ENCODE data around the gene TREML4.

The TREML4 gene

DNA sequence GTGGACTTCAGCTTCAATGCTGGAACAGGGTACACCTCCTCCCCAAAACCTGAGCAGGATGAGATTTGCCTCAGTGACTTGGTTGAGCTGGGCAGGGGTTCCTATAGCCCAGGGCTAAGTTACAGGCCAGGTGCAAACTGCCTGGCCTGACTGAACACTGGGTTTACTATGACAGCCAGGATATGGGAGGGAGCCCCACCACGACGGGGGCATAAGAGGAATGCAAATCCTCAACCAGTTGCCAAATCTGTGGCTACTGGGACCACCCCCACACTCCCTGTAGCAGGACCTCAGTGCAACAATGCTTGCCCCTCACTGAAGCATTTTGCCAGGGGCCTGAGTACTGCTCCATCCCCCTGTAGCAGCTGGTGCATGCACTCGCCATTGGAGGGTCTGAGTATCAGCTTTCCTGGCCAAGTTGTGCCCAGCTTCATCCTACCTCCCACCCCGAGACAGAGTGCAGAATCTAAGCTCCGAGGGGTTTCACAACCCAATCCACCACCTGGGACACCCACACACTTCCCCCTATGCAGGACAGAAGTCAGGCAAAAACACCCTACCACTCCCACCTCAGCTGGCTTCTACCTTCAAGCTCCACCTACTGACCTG, 27.6 kb downstream of the TREML4 start:
- DNase-seq = no peak

DNA sequence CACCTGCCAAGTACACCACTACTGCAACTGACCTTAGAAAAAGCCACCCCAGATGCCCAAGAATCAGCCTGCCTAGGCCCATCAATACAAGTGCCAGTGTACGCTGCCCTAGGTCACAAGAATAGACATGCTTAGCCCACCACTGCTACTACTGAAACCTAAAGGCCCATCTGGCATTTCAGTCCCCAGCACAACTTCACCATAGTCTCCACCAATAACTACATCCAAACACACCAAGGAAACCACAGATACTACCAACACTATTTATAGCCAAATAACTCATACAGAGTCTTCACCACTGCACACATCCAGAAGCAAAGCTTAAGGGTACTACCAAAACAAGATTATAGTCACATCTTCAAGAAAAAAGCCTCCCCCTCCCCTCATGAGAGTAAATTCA, 28.2 kb downstream of the TREML4 start:
- DNase-seq = no peak

DNA sequence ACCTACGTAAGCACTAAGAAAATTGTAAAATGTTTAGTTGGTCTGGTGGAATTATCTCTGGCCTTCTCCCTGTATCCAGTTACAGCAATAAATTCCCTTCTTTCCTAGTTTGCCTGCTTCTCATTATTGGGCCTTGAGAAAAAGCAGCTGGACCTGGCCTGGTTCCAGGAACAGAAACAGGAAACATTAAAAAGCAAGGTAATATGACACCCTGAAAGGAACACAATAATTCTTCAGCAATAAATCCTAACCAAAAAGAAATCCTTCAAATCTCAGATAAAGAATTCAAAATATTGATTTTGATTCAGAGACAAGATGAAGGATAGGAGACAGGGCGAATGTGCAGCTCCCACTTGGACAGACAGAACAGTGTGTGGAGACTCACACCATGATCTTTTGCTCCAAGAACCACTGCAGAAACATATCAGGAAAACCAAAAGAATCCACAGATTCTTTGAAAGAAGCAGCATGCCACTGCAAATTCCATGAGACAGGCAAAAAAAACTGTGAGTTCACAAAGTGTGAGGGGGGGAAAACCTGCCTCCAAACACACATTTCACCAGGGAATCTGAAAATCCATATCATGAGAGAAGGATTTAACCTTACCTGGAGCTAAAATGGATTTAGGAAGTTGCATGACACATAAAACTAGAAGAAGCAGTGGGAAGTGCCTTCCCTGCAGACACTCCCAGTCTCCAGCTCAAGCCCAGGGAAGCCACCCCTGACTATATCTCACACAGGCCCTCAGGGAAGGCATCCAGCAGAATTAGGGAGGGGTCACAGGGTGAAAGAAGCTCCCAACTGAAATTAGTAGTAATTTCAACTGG, 29.4 kb downstream of the TREML4 start:
- DNase-seq = no peak

DNA sequence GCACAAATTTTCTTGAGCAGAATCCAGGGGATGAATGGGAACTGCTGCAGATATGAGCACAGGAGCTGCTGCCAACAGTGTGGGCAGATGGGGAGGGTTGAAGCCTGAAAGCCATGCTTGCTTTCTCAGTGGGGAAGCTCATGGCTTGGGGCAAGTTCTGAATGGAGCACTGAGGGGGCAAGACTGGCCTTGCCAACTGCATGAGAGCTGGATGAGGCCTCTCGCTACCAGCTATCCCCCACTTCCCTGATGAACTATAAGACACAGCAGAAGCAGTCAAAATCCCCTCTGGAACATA, 30.0 kb downstream of the TREML4 start:
- no peak for DNase-seq

DNA sequence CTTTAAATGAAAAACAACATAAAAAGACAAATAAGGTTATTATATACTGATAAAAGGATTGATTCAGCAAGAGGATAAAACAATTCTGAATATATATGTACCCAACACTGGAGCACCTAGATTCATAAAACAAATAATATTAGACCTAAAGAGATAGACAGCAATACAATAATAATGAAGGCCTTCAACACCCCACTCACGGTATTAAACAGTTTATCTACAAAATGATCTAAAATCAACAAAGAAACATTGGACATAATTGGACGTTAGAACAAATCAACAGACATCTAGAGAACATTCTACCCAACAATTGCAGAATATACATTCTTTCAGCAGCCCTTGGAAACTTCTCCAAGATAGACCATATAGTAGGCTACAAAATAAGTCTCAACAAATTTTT, 34.3 kb downstream of the TREML4 start:
- no peak for DNase-seq

DNA sequence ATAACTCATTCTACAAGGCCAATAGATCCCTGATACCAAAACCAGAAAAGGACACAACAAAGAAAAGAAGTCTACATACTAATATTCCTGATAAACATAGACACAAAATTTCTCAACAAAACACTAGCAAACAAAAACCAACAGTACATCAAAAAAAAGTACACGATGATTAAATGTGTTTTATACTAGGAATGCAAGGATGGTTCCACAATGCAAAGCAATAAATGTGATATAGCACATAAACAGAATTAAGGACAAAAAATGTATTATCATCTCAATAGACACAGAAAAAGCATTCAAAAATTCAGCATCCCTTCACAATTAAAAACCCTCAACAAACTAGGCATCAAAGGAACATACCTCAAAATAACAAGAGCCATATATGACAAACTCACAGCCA, 35.1 kb downstream of the TREML4 start:
- no peak for DNase-seq

DNA sequence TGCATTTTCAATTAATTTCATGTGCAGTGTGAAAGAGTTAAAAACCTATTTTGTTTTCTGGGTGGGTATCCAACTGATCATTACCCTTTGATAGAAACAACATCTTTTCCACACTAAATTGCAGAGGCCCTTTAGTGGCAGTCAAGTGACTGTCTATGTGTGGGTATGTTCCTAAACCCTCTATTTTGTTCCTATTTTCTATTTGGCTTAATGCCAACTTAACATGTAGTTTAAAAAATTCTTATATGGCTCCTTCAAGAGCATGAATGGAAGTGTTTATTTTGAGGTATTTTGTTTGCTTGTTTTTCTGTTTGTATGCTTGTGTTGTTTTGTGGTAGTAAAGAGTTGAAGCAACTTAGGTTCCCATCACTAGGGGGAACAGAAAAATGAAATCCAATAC, 38.4 kb downstream of the TREML4 start:
- no peak for DNase-seq

DNA sequence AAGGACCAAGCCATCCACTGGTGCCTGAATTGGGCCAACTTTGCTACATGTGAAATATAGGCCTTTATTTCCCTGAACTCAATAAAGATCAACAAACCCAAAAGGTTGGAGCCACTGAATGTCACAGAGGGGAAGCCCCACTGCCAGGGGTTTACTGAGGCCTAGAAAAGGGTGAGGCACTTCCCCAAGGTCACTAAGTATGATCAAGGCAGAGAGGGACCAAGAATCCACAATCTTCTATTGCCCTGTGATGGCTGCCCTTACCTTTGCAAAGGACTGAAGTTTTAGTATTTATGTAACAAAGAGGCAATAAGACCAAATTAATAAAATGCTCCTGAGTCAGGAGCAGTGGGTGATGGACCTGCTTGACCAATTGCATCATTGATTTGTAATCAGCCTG, 40.3 kb downstream of the TREML4 start:
- no peak for DNase-seq

DNA sequence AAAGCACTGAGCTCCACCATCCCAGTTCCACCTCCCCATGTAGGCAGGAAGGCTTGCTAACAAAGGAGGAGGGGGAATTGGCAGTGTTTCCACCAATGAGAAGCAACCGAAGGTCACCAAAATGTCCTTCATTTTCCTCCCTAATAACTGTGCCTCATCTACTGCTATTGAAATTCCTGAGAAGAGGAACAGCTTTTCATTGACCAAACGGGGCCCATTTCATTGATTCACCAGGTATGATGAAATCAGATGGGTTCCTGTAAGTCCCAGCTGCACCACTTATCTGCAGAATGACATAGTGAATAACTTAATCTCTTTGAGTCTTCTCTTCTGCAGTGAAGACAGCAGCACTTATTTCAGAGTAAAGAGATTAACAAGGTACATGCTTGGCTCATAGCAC, 41.0 kb downstream of the TREML4 start:
- DNase-seq = no peak

DNA sequence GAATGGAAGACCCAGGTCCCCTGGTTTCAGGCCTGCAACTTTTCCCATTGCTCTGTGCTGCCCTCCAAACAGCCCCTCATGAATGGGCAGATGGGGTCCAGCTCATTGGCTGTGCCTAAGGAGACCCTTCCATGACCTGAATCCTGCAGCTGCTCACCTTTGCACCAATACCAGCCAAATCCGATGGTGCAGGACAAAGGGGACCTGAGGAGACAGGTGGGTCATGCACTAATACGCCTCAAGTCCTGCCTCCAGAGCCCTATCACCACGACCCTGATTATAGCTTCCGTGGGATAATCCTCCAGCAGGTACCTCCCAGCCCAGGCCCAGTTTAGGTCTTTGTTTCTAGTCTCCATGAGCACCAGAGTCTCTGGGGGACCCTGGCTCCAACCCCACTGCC, 41.6 kb downstream of the TREML4 start:
- no peak for DNase-seq

DNA sequence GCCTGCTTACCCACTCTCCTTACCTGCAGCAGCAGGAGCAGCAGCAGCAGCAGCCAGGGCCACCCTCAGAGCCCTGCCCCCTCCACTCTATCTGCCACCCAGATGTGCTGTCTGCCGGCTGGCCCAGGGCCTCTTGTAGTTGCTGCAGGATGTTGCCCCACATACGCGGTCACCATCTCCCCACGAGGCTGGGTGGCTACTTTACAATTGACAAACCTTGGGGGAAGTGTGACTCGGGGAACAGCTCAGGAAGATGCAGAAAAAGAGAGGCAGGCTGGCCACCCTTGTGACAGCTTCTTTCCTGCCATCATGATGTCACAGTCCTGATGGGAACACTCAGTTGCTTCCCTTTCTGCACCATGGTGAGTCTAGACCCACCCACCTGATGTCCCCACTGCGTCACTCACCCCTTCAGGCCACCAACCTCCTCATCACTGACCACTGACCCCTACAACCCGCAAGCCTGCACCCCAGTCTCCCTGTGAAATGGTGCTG, 43.8 kb downstream of the TREML4 start:
- DNase-seq = peak; percentile 92

DNA sequence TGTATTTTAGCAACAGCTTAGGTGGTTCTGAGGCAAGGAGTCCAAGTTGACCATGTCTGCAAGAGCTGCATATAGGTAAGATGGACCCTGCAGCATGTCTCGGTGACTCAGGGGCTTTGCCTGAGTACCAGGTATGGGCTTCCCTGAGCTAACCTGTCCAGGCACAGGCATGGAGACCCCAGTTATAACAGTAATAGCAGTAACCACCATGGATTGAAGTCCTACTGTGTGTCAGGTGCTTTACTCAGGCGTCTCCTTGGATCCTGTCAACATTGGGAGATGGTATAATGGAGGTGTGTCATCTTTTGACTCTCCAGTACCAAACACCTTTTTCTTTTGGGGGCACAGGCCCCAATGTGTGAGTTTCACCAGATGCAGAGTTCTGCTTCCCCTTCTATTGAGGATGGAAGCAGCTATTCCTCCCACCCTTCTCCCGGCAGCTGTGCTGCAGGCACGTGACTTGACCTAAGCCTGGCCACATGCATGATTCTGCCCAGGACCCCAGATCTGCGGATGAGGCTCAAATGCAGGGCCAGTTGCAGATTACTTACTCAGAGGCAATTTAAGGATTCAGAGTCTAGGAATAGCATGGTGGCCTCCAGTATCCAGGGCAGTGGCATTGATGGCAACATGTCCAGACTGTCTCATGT, 44.6 kb downstream of the TREML4 start:
- DNase-seq = no peak

DNA sequence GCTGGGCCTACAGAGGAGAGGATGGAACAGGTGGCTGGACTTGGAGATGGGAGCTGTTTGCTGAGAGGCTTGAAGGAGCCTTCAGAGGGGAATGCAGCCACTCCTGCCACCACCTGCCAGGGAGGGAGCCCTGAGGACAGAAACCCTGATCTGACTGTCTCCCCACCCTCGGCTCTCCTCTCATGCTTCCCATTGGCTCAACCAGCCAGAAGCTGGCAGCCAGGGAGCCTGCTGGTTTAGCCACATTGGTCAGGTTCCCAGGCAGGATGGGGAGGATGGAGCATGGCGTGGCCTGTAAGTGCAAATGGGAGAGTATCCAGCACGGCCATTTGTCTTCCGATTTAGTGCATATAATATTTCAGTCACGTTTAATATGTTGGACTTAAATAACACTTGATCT, 45.6 kb downstream of the TREML4 start:
- DNase-seq = no peak

DNA sequence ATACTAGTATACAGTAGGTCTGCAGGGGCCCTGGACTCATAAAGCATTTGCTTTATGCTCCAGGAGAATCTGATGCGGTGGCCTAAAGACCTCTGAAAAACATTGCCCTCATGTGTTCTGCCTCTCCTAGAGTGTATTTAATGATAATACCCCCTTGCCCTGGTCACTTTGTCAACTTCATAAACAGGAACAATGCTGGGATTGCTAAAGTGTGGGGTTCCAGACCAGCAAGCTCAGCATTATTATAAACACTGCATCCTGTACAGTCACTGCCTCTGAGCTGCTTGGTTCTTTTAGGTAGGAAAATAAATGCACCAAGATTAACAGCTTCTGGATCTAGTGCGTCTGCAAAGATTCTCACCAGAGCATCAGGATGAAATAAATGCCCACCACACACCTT, 46.1 kb downstream of the TREML4 start:
- peak; percentile 46 for DNase-seq

DNA sequence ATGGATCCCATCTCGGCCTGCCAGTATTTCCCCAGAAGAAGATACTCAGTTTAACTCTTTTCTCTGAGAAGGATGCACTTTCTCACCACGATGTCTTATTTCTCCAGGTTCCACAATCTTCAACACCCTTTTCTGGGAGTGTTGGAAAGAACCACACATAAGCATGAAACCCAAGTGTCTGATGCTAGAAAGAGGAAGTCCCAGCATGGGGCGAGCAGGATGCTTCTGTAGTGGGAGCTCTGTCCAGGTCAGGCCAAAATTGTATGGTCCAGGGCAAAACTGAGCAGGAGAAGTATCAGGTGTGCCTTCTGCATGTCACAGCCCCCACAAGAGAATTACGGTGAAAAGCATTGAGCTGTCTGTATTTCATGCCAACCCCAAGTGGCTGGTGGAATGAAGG, 47.3 kb downstream of the TREML4 start:
- DNase-seq = peak; percentile 33

DNA sequence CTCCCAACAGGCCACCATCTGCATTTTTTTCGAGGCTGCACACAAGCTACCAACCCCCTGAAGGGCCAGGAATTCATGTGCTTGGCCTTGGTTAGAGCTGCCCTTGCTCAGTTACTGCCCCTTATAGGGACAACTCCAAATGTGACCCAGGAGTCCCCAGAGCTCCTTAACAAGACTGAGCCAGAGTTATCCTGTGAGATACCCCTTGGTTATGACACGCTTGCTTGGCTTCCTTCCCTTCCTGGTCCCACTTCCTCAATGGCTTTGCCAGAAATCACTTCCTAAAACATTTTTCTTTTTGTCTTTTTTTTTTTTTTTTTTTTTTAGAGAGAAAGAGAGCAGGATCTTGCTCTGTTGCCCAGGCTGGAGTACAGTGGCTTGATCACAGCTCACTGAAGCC, 49.5 kb downstream of the TREML4 start:
- DNase-seq = peak; percentile 66

DNA sequence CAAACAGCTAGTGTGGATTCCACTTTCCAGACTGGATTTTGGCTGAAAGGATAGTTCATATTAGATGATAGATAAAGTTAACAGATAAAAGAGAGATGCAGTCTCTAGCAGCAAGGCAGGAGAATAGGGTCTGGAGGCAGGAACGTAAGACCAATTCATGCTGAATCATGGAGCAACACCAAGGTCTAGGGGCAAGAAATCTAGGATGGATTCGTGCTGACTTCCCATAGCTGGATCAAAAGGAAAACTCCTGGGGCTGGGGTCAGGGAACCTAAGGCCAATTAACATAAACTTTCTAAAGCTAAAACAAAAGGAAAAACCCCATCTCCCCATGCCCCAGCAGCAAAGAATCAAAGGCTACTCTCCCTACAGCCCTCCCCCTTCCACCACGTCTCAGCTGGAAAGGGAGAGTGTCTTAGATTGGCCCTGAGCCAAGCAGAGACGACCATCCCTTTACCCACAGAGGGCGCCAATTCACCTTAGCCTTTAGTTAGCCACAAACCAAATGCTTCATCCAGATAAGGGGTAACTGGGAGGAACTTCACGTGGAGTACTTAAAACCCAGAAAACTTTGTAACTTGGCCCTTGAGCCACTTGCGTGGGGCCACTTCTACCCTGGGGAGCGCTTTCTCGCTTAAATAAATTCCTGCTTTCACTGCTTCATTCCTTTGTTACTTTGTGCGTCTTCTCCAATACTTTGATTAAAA, 50.7 kb downstream of the TREML4 start:
- DNase-seq = peak; percentile 68

DNA sequence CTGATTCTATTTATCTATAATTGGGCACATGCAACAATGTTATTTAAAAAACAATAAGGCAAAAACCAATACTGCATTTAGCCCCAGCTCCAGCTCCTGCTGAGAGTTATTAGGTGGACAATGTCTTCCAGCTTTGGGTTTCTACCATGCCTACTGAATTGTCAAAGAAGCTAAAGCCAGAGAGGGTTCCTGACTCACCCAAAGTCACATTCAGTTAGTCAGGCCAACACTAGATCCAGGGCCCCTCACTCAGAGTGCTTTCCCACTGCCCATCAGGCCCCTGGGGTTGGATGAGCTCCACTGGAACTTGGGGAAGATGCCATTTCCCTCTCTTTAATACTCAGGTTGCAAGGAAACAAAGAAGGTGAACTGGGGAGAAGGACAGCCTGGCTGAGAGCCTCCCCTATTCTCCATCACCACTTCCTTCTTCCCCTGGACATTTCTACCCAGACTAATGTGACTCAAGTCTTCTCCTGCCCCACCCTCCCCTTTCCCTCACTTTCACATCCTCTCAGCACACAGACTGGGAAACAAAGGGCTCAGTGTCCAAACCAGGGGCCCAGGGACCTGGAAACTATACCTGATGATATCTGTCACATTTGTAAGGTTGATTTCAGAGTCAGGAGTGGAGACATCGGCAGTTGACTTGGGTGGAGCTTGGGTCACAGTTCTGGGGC, 52.4 kb downstream of the TREML4 start:
- peak; percentile 76 for DNase-seq

DNA sequence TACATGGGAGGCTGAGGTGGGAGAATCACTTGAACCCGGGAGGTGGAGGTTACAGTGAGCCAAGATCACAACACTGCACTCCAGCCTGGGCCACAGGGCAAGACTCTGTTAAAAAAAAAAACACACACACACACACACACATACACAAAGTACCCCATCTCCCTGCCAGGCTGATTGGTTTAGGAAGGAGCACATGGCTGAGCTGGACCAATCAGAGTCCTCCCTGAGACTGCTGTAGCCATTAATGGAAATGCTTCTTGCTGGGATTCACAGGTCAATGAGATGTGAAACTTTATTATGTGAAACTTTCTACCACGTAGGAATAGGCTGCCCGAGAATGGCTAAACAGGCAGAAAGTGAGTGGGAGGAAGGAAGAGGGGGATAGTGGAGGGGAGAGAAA, 55.5 kb downstream of the TREML4 start:
- no peak for DNase-seq

DNA sequence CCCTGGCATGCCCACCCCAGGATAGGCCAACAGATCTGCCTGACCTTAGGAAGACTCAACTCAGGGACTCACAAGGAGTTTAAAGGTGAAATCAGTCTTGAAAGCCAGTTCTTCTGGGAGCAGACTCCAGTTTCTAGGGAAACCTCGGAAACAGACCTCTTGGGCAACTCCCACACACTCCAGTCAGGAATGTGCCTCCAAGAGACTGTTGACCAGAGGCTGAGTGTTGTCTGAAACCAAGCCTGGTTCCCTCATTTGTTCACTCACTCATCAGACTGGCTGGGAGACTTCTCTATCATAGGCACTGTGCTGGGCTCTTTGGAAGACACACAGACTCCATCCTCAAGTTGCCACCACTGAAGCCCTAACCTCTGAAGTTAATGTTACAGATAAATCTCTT, 56.6 kb downstream of the TREML4 start:
- no peak for DNase-seq

DNA sequence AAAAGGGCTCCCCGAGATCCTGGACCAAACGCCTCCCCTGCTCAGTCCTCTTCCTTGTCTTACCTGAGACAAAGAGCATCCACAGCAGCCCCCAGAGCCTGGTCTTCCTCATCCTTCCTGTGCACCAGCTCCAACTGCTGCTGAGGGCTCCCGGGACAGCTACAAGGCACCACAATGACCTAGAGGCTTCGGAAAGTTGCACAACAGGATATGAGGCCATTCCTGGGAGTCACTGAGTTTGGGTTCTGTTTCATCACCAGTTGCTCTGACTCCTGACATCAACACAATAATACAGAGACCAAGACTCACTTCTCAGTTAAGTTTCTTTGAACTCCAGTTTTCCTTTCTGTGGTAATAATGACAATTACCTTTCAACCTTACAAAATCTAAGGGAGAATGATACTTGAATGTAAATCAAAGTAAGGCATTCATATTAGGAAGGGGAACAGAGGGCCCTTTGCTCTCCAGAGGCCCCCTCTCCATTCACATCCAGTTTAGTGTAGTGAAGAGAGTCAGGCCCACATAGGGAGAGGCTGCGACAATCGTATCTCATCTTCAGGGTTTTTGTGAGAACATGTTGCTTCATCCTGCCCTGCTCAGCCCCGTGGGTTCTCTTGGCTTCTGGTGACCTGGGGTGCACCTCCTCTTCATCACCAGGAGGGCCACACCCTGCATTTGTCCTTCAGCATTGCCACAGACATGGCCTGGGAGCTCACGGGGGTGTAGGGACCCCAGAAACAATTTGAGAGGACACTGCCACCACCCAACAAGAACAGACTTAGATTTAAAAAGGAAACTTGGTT, 58.6 kb downstream of the TREML4 start, which contains the start of gene TREM1:
TSS of gene TREM1 (minus strand) at position 139 of the 803 bp plus-strand sequence. CDS start at position 112, 27 bp downstream.
- DNase-seq = peak; percentile 96
